GM12873 (cell line): Measurements from ENCODE around the gene CLEC18B.

Source experiments
- CTCF ChIP-seq: IDR thresholded peaks from 2 replicates; pipeline ENCODE4 v1.5.1; 2012; ENCODE audit warnings: low read depth, mild to moderate bottlenecking, moderate library complexity, low read length, control low read depth; ENCODE audit not compliant: insufficient read depth; ENCODE audit errors: missing control alignments

CLEC18B gene

GRCh38 chr16:74462361-74462760 lies 41.1 kb upstream of the CLEC18B start:
- TF ChIP-seq CTCF = no peak

- no peak for TF ChIP-seq CTCF
These were observed 40.5 kb upstream of the CLEC18B start for GRCh38 chr16:74461826-74462225.

GRCh38 chr16:74460542-74460941 lies 39.3 kb upstream of the CLEC18B start:
- no peak for TF ChIP-seq CTCF

- TF ChIP-seq CTCF = no peak
These were observed 35.0 kb upstream of the CLEC18B start for GRCh38 chr16:74456290-74456625.

- no peak for TF ChIP-seq CTCF
These were observed 34.5 kb upstream of the CLEC18B start for GRCh38 chr16:74455619-74456289.

GRCh38 chr16:74455213-74455612 lies 33.9 kb upstream of the CLEC18B start:
- no peak for TF ChIP-seq CTCF

- no peak for TF ChIP-seq CTCF
These were observed 30.9 kb upstream of the CLEC18B start for GRCh38 chr16:74451951-74452758.
